K562 (cell line): ENCODE results near the gene SIAE. TPM values are rescaled to one million over a fixed set of nuclear protein-coding genes. Genes with fewer than 3 reads are reported as not detected.

ENCODE experiments used
- ATAC-seq: fragments of 200-7000 bp; cut with Tn5 transposase; 3 replicates; pipeline ENCODE4 v1.9.1; 2020; ENCODE audit warnings: moderate library complexity
- BruUV-seq: library from RNA; stranded (reverse); fragments of 400-500 nt; replicated peaks from 2 replicates; lab custom pipeline; 2021; lab: Mats Ljungman, UMichigan
- CTCF ChIA-PET: fragments of 300-600 bp; formaldehyde crosslinking; extraction: SDS; loops from one replicate; lab custom pipeline; 2021; ENCODE audit warnings: low intra/inter-chr PET ratio; lab: Yijun Ruan, JAX
- POLR2A ChIA-PET: fragments of 300-600, 350-650 bp; sonication (Branson Sonifier 250); formaldehyde crosslinking; extraction: SDS; loops from one replicate; lab custom pipeline; 2021; ENCODE audit warnings: antibody characterized with exemption, inconsistent platforms; lab: Yijun Ruan, JAX
- DNase-seq, 4 experiments: peaks; one replicate each; pipeline versions ENCODE4 v3.0.0 to v3.0.0-alpha.2; 2011 to 2018; ENCODE audit warnings: low spot score in 3 of 4, mixed read lengths in 3 of 4; ENCODE audit errors: extremely low read depth in 1 of 4
- FAIRE-seq: peaks from 2 replicates; lab custom pipeline; 2011; peaks lifted over from hg19 to GRCh38; lab: Jason Lieb, UNC
- H2AFZ ChIP-seq: 2 replicates; pipeline ENCODE4 v1.6.0; 2011; ENCODE audit warnings: low read depth, low read length, control low read depth, inconsistent platforms
- H3K27ac ChIP-seq: fragments of 200-600 bp; 3 replicates; pipeline ENCODE4 v1.8.0; 2011; ENCODE audit warnings: low read depth, mild to moderate bottlenecking, control low read depth, inconsistent platforms, low read length, moderate library complexity, mixed read lengths; ENCODE audit errors: extremely low read depth
- H3K27me3 ChIP-seq, 2 experiments: fragments of 300-600 bp in 1 of 2; 2 replicates in 1 of 2; 3 replicates in 1 of 2; pipeline versions ENCODE4 v1.6.0 to v1.8.0; 2011; ENCODE audit warnings: inconsistent platforms in 2 of 2, low read length in 2 of 2, mild to moderate bottlenecking in 1 of 2, mixed read lengths in 1 of 2, moderate library complexity in 1 of 2; ENCODE audit not compliant: control insufficient read depth in 2 of 2, insufficient read depth in 2 of 2
- H3K36me3 ChIP-seq: fragments of 300-600 bp; 3 replicates; pipeline ENCODE4 v1.8.0; 2011; ENCODE audit warnings: mild to moderate bottlenecking, low read length, inconsistent platforms; ENCODE audit not compliant: control insufficient read depth, insufficient read depth
- H3K4me1 ChIP-seq, 2 experiments: fragments of 200-600 bp in 1 of 2; replicated peaks in 1 of 2; 2 replicates in 1 of 2; 3 replicates in 1 of 2; pipeline versions ENCODE4 v1.5.1 to v1.8.0; 2011; ENCODE audit warnings: inconsistent platforms in 2 of 2, low read length in 2 of 2, mild to moderate bottlenecking in 1 of 2, mixed read lengths in 1 of 2, moderate library complexity in 1 of 2; ENCODE audit not compliant: control insufficient read depth in 2 of 2, insufficient read depth in 2 of 2
- H3K4me2 ChIP-seq: 2 replicates; pipeline ENCODE4 v1.6.1; 2011; ENCODE audit warnings: low read length, control low read depth, inconsistent platforms, mixed read lengths; ENCODE audit not compliant: insufficient read depth
- H3K4me3 ChIP-seq: fragments of 200-600 bp; sonication (generic), shearing (Covaris generic); 2 replicates; pipeline ENCODE4 v1.5.1; 2016; ENCODE audit warnings: control low read depth, inconsistent platforms
- H3K79me2 ChIP-seq: fragments of 200-600 bp; 3 replicates; pipeline ENCODE4 v1.8.0; 2011; ENCODE audit warnings: low read length, inconsistent platforms; ENCODE audit not compliant: control insufficient read depth, insufficient read depth
- H3K9ac ChIP-seq, 2 experiments: 2 replicates each; pipeline versions ENCODE4 v1.6.0 to v1.6.1; 2011; ENCODE audit warnings: low read depth in 2 of 2, low read length in 2 of 2, control low read depth in 1 of 2, inconsistent platforms in 1 of 2, mild to moderate bottlenecking in 1 of 2, mixed read lengths in 1 of 2; ENCODE audit not compliant: insufficient read depth in 1 of 2
- H3K9me1 ChIP-seq: one replicate; pipeline ENCODE4 v1.6.0; 2011; ENCODE audit warnings: inconsistent platforms, mild to moderate bottlenecking, low read length, moderate library complexity; ENCODE audit not compliant: control insufficient read depth, insufficient read depth
- H3K9me3 ChIP-seq: replicated peaks from 2 replicates; pipeline ENCODE4 v1.5.1; 2011; ENCODE audit warnings: low read depth, low read length, inconsistent platforms; ENCODE audit not compliant: control insufficient read depth, insufficient read depth
- H4K20me1 ChIP-seq: replicated peaks from 2 replicates; pipeline ENCODE4 v1.6.1; 2011; ENCODE audit warnings: low read length, inconsistent platforms, mixed read lengths; ENCODE audit not compliant: control insufficient read depth, insufficient read depth
- CEBPG ChIP-seq, 3 experiments: fragments of 200-800 bp in 1 of 3; sonication (Bioruptor generic) in 1 of 3; sonication (generic) in 1 of 3; formaldehyde crosslinking in 1 of 3; IDR thresholded peaks in 2 of 3; conservative IDR thresholded peaks in 1 of 3; 2 replicates each; pipeline versions ENCODE4 v1.6.1 to v1.8.0; 2016 to 2022; ENCODE audit warnings: missing compliant biosample characterization in 2 of 3, missing genetic modification characterization in 2 of 3, mild to moderate bottlenecking in 1 of 3, missing genetic modification reagents in 1 of 3
- ELF1 ChIP-seq: fragments of 200-800 bp; sonication (Bioruptor generic); IDR thresholded peaks from 2 replicates; pipeline ENCODE4 v1.6.1; 2016; ENCODE audit warnings: missing genetic modification characterization, missing compliant biosample characterization
- GATA2 ChIP-seq: sonication (generic); formaldehyde crosslinking; IDR thresholded peaks from 2 replicates; pipeline ENCODE4 v1.4.0; 2020; ENCODE audit warnings: mild to moderate bottlenecking, missing genetic modification reagents
- KAT7 ChIP-seq: sonication (generic); formaldehyde crosslinking; IDR thresholded peaks from 2 replicates; pipeline ENCODE4 v1.8.0; 2022; ENCODE audit warnings: missing genetic modification reagents, mild to moderate bottlenecking, borderline replicate concordance
- NRF1 ChIP-seq, 2 experiments: fragments of 450-650 bp; IDR thresholded peaks in 1 of 2; conservative IDR thresholded peaks in 1 of 2; 2 replicates each; pipeline ENCODE4 v1.6.1; 2014; ENCODE audit warnings: mild to moderate bottlenecking in 2 of 2
- SREBF1 ChIP-seq: fragments of 150-350 bp; IDR thresholded peaks from 2 replicates; pipeline ENCODE4 v1.6.1; 2014; ENCODE audit warnings: antibody characterized with exemption, low read depth, low read length, borderline replicate concordance
- ZNF778 ChIP-seq: fragments of 450-650 bp; formaldehyde crosslinking; IDR thresholded peaks from 2 replicates; pipeline ENCODE4 v1.4.0; 2020; ENCODE audit warnings: mild to moderate bottlenecking, moderate library complexity
- WGBS: fragments of 100-300 bp; shearing (Covaris generic); methylation state at CpG from one replicate; pipeline ENCODE4 v1.1.6; 2016; ENCODE audit warnings: low coverage, mixed read lengths; ENCODE audit not compliant: insufficient coverage; ENCODE audit errors: missing lambda C conversion rate; 5-methylcytosine and 5-hydroxymethylcytosine counted together
- in situ Hi-C: fragments of 300-500 bp; cut with MboI; formaldehyde crosslinking; loops from 4 replicates; pipeline ENCODE4 v1.15.0; 2018; ENCODE audit warnings: inconsistent platforms, mixed read lengths
- intact Hi-C: fragments of 100-400 bp; cut with micrococcal nuclease; formaldehyde crosslinking; loops from 2 replicates; pipeline ENCODE4 v1.14.2; 2022
- polyA plus RNA-seq, 8 experiments: library from polyadenylated mRNA; depleted of rRNA in 4 of 8; stranded (reverse) in 5 of 8; unstranded in 3 of 8; fragments of >200 nt; fragmentation: Nextera tagmentation in 2 of 8; fragmentation: Illumina TruSeq in 1 of 8; extraction: Ambion mirVana in 2 of 8; extraction: Trizol in 1 of 8; gene quantifications; 2 replicates each; pipeline versions ENCODE4 v1.2.1 to v1.2.3, GENCODE V29; 2011 to 2014; ENCODE audit warnings: inconsistent platforms in 1 of 8, missing spikeins in 1 of 8
- total RNA-seq, 7 experiments: library from RNA; depleted of rRNA in 6 of 7; stranded (reverse); fragments of >200 nt in 6 of 7; fragmentation: Illumina TruSeq in 2 of 7; extraction: Trizol in 2 of 7; gene quantifications; 2 replicates each; pipeline versions ENCODE4 v1.2.1 to v1.2.3, GENCODE V29; 2011 to 2021; ENCODE audit warnings: low replicate concordance in 1 of 7
- TF ChIP-seq, protein P1 (sequence below), 2 experiments: fragments of 450-650 bp in 1 of 2; sonication (generic) in 1 of 2; formaldehyde crosslinking in 1 of 2; IDR thresholded peaks in 1 of 2; conservative IDR thresholded peaks in 1 of 2; 2 replicates each; pipeline versions ENCODE4 v1.6.1 to v1.8.1; 2016 to 2023; ENCODE audit warnings: mild to moderate bottlenecking in 2 of 2, moderate library complexity in 2 of 2, inconsistent platforms in 1 of 2, missing genetic modification reagents in 1 of 2

Gene SIAE
- total and polyA plus RNA-seq, 9 of the 15 experiments (the other 6 are each of a cell fraction or from before 2014, with no cell fraction given) = 0.89 to 9.6 (median 3.7) TPM

DNA sequence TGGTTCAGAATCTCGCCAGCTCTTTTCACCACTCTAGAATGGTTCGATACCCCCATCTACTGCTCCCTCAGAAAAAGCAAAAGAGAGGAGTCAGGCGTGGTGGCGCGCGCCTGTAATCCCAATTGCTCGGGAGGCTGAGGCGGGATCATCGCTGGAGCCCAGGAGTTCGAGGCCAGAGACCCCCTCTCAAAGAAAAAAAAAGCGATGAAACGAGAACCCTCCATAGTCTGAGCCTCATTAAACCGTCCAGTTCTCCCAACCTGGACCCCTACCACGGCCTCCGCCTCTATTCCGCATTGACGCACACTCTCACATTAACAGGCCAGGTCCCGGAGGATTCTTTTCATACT, 604 bp upstream of the SIAE start:
- Histone ChIP-seq H3K9me3 (peaks cover 2% of the 10 kb centered on the region; the same call in 1 of the 2 replicates), H3K4me1 (peaks cover 4 to 14% of the 10 kb centered on the region in 2 experiments; a peak in 4 of 5 replicates), H2AFZ (peak overlapping the region; percentile 95), H3K4me3 (peak overlapping the region; percentile 83), H3K9ac (peak overlapping the region; percentile 26 to 91; a peak in 3 of 4 replicates), H3K27me3 (no peaks in the 10 kb centered on the region), H3K36me3 (no peaks in the 10 kb centered on the region), H3K4me2 (peak overlapping the region; percentile 81), H4K20me1 (no peaks in the 10 kb centered on the region), H3K27ac (peak overlapping the region; percentile 68), H3K79me2 (peaks cover 5% of the 10 kb centered on the region; the same call in 1 of the 3 replicates), H3K9me1 (no peaks in the 10 kb centered on the region)
- TF ChIP-seq ZNF778 (no peak), ELF1 (tag) (peak; percentile 34; the same call in 1 of the 2 replicates)
- no peak for ATAC-seq
- no TSS peak for BruUV-seq
- FAIRE-seq = no peak
- POLR2A ChIA-PET = interaction anchor here (0.5 to 0.9 kb wide), 3 partner anchors 31 to 492 kb away, joined by 3 read pairs; no protein-coding TSS in a partner anchor
- 62% methylated on average over 18 of the region's 18 CpGs for whole genome bisulfite sequencing
- peak in 2 of 4 experiments; percentile 15 to 16 for DNase-seq
- intact Hi-C loops = no loop called here
- CTCF ChIA-PET = interaction anchor here (1.7 kb wide), 1 partner anchor 163 kb away, joined by 7 read pairs; no protein-coding TSS in a partner anchor
- in situ Hi-C loops = loop anchor here (5.0 to 10.0 kb wide), 2 partner anchors 91 to 163 kb away; partner anchors contain the start of gene ESAM

DNA sequence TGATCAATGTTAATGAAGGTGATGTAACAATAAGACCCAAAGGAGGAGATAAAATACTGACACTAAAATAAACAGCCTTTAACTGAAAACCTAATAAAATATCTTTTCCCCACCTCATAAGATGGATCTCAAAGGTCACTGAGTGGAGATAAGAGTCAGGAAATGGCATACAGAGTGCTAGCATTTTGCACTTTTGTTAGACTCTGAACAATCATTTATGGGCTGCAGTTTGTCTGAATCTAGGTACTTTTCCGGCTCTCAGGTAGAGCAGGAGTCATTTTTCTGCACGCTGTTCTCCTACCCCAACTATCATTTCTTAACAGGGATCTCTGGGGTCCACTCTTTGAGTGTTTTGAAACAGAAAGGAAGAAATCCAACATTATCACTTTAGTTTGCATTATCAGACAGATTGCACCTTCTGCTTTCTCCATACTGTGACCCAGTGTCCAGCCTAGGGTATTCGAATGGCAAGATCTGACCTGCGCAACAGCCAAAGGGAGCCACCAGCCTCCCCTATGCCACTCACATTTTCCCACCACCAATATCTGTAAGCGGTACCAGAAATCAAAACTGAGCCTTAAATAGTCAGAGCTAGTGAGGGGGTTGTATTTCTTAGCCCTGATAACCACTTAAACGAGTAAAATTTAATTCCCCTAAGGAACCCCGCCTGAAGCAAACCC, 863 bp downstream of the SIAE start:
- Histone ChIP-seq H3K79me2 (peaks cover 5% of the 10 kb centered on the region; the same call in 1 of the 3 replicates), H3K9me3 (peaks cover 2% of the 10 kb centered on the region; the same call in 1 of the 2 replicates), H3K27ac (peak overlapping the region; percentile 76), H3K4me3 (peak overlapping the region; percentile 83), H3K27me3 (no peaks in the 10 kb centered on the region), H4K20me1 (0 out of 2 replicates have a peak, but pooled peaks cover 6% of the 10 kb centered on the region), H3K4me1 (peaks cover 6 to 23% of the 10 kb centered on the region in 2 experiments), H3K9me1 (no peaks in the 10 kb centered on the region), H2AFZ (peak overlapping the region; percentile 96), H3K9ac (peak overlapping the region; percentile 86 to 97), H3K4me2 (peak overlapping the region; percentile 81), H3K36me3 (no peaks in the 10 kb centered on the region)
- intact Hi-C loops = no loop called here
- DNase-seq (peak in 2 of 4 experiments; percentile 11 to 27), FAIRE-seq (no peak), ATAC-seq (peak; percentile 41)
- no TSS peak for BruUV-seq
- ChIA-PET POLR2A (interaction anchor here (0.6 to 1.2 kb wide), 5 partner anchors 9 to 767 kb away, joined by 3 to 6 read pairs (median 3); no protein-coding TSS in a partner anchor), CTCF (interaction anchor here (0.5 to 1.7 kb wide), 3 partner anchors 165 to 435 kb away, joined by 3 to 7 read pairs (median 6); no protein-coding TSS in a partner anchor)
- WGBS = 20% methylated on average over 7 of the region's 7 CpGs
- TF ChIP-seq GATA2 (CRISPR knock-in tag) (no peak), SREBF1 (no peak), KAT7 (CRISPR knock-in tag) (no peak), NRF1 (conservative IDR thresholded peaks at IDR 0.05 in 1 of 2, IDR thresholded peaks at IDR 0.05 in 1 of 2) (0 out of 4 replicates have a peak, but pooled peaks of 1 of the 2 experiments have one; percentile 9), CEBPG (CRISPR knock-in tag; IDR thresholded peaks at IDR 0.05) (no peak), CEBPG (tag; conservative IDR thresholded peaks at IDR 0.05 in 1 of 2, IDR thresholded peaks at IDR 0.05 in 1 of 2) (0 out of 4 replicates have a peak, but pooled peaks of 1 of the 2 experiments have one; percentile 11)
- TF ChIP-seq, protein P1, sequence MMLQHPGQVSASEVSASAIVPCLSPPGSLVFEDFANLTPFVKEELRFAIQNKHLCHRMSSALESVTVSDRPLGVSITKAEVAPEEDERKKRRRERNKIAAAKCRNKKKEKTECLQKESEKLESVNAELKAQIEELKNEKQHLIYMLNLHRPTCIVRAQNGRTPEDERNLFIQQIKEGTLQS (IDR thresholded peaks at IDR 0.05) = peak; percentile 28
- TF ChIP-seq, protein P1 (CRISPR knock-in tag; conservative IDR thresholded peaks at IDR 0.05) = no peak
- in situ Hi-C loops = loop anchor here (5.0 to 10.0 kb wide), 2 partner anchors 92 to 165 kb away; partner anchors contain the start of gene ESAM
